ENCODE data around the gene PCP2.

PCP2 gene

GRCh38 chr19:7633698-7634097 lies at the start of gene PCP2:
Gene PCP2, minus strand, starts transcription at chr19:7633719. Its CDS starts 262 bp downstream, at chr19:7633457.
- no peak for DNase-seq (ENCODE audit: low read depth, low spot score)

GRCh38 chr19:7682175-7682855 lies 48.8 kb upstream of the PCP2 start:
- no peak for DNase-seq (ENCODE audit: low read depth, low spot score)

GRCh38 chr19:7681340-7682174 lies 48.0 kb upstream of the PCP2 start:
- DNase-seq (ENCODE audit: low read depth, low spot score): peak; percentile 23

- peak; percentile 49 for DNase-seq (ENCODE audit: low read depth, low spot score)
These were observed 47.3 kb upstream of the PCP2 start, which contains the start of gene TRAPPC5 for GRCh38 chr19:7680606-7681339. Gene TRAPPC5, plus strand, starts transcription at chr19:7680833. Its CDS starts 1,421 bp downstream, at chr19:7682254.

- no peak for DNase-seq (ENCODE audit: low read depth, low spot score)
These were observed 46.5 kb upstream of the PCP2 start for GRCh38 chr19:7679771-7680605.

- DNase-seq (ENCODE audit: low read depth, low spot score): no peak
These were observed 45.6 kb upstream of the PCP2 start for GRCh38 chr19:7678971-7679751.

GRCh38 chr19:7677669-7678311 lies 44.3 kb upstream of the PCP2 start:
- DNase-seq (ENCODE audit: low read depth, low spot score): no peak

GRCh38 chr19:7676854-7677253 lies 43.3 kb upstream of the PCP2 start, which contains the start of gene MCEMP1:
Gene MCEMP1, plus strand, starts transcription at chr19:7677090. Its CDS starts 31 bp downstream, at chr19:7677121.
- DNase-seq (ENCODE audit: low read depth, low spot score): no peak

- DNase-seq (ENCODE audit: low read depth, low spot score): no peak
These were observed 42.9 kb upstream of the PCP2 start for GRCh38 chr19:7676376-7676775.

GRCh38 chr19:7674010-7675005 lies 40.8 kb upstream of the PCP2 start:
- no peak for DNase-seq (ENCODE audit: low read depth, low spot score)

GRCh38 chr19:7672522-7672921 lies 39.0 kb upstream of the PCP2 start:
- DNase-seq (ENCODE audit: low read depth, low spot score): no peak

- no peak for DNase-seq (ENCODE audit: low read depth, low spot score)
These were observed 37.3 kb upstream of the PCP2 start for GRCh38 chr19:7670790-7671189.

GRCh38 chr19:7670150-7670783 lies 36.7 kb upstream of the PCP2 start:
- no peak for DNase-seq (ENCODE audit: low read depth, low spot score)

GRCh38 chr19:7669641-7670040 lies 36.1 kb upstream of the PCP2 start:
- DNase-seq (ENCODE audit: low read depth, low spot score): no peak

- no peak for DNase-seq (ENCODE audit: low read depth, low spot score)
These were observed 35.3 kb upstream of the PCP2 start, which contains the start of gene RETN for GRCh38 chr19:7668842-7669241. Gene RETN, plus strand, starts transcription at chr19:7669049. Its CDS starts 278 bp downstream, at chr19:7669327.

GRCh38 chr19:7665076-7665475 lies 31.6 kb upstream of the PCP2 start:
- no peak for DNase-seq (ENCODE audit: low read depth, low spot score)

- no peak for DNase-seq (ENCODE audit: low read depth, low spot score)
These were observed 30.2 kb upstream of the PCP2 start for GRCh38 chr19:7663706-7664105.

- DNase-seq (ENCODE audit: low read depth, low spot score): no peak
These were observed 29.1 kb upstream of the PCP2 start for GRCh38 chr19:7662657-7663056.
